Breast epithelium (tissue), 3 donors: ENCODE measurements around the gene NINJ1.

Experiments used
- CTCF ChIP-seq, 3 donors: fragments of 450-650 bp; IDR thresholded peaks; one replicate each; pipeline ENCODE4 v1.5.1; 2016 to 2017; ENCODE audit warnings: antibody characterized with exemption in 3 of 3, mild to moderate bottlenecking in 3 of 3, moderate library complexity in 3 of 3
- POLR2A ChIP-seq: fragments of 450-650 bp; IDR thresholded peaks from one replicate; pipeline ENCODE4 v1.6.1; 2016; ENCODE audit warnings: antibody characterized with exemption, mild to moderate bottlenecking, moderate library complexity
- POLR2AphosphoS5 ChIP-seq, 3 donors: sonication (generic); formaldehyde crosslinking; IDR thresholded peaks; one replicate each; pipeline ENCODE4 v1.6.1; 2017; ENCODE audit warnings: antibody characterized with exemption in 3 of 3

- TF ChIP-seq CTCF (IDR thresholded peaks at IDR 0.05) (no peak), POLR2AphosphoS5 (IDR thresholded peaks at IDR 0.05) (no peak), POLR2A (no peak)
Measured at GRCh38 chr9:93121316-93122241, 12.5 kb downstream of the NINJ1 start.
